MCF 10A (cell line): ENCODE measurements around the gene FIGN. TPM values are rescaled to one million over a fixed set of nuclear protein-coding genes. Genes with fewer than 3 reads are reported as not detected.
A peak's percentile ranks its signal among the peaks of the same experiment; 100 is the strongest.

Experiments
- BruUV-seq: library from RNA; stranded (reverse); fragments of 400-500 nt; replicated peaks from 2 replicates; lab custom pipeline; 2021; lab: Mats Ljungman, UMichigan
- CTCF ChIA-PET: fragments of 300-600 bp; sonication (Branson Sonifier 250); formaldehyde crosslinking; extraction: SDS; loops from one replicate; lab custom pipeline; 2021; ENCODE audit warnings: antibody characterized with exemption, inconsistent platforms; lab: Yijun Ruan, JAX
- POLR2A ChIA-PET: fragments of 300-600, 350-650 bp; sonication (Branson Sonifier 250); formaldehyde crosslinking; extraction: SDS; loops from one replicate; lab custom pipeline; 2020; ENCODE audit warnings: antibody characterized with exemption, inconsistent platforms; lab: Yijun Ruan, JAX
- DNase-seq: peaks from one replicate; pipeline ENCODE4 v3.0.0-alpha.2; 2018; ENCODE audit not compliant: unreplicated experiment
- H3K27ac Mint-ChIP-seq: one replicate; pipeline ENCODE4 v1.8.0; 2022; ENCODE audit warnings: mild to moderate bottlenecking, low read depth, mixed read lengths; ENCODE audit not compliant: unreplicated experiment
- H3K27me3 Mint-ChIP-seq: one replicate; pipeline ENCODE4 v1.8.0; 2022; ENCODE audit warnings: mixed read lengths; ENCODE audit not compliant: insufficient read depth, unreplicated experiment
- H3K36me3 Mint-ChIP-seq: one replicate; pipeline ENCODE4 v1.8.0; 2022; ENCODE audit warnings: mild to moderate bottlenecking, moderate library complexity, mixed read lengths; ENCODE audit not compliant: insufficient read depth, unreplicated experiment
- H3K4me1 Mint-ChIP-seq: one replicate; pipeline ENCODE4 v1.8.0; 2022; ENCODE audit warnings: mixed read lengths; ENCODE audit not compliant: insufficient read depth, unreplicated experiment
- H3K4me3 Mint-ChIP-seq: one replicate; pipeline ENCODE4 v1.8.0; 2022; ENCODE audit warnings: mild to moderate bottlenecking, moderate library complexity, mixed read lengths; ENCODE audit not compliant: unreplicated experiment
- H3K9me3 Mint-ChIP-seq: one replicate; pipeline ENCODE4 v1.8.0; 2022; ENCODE audit warnings: mixed read lengths; ENCODE audit not compliant: unreplicated experiment
- CTCF ChIP-seq: fragments of 200-600 bp; IDR thresholded peaks from one replicate; pipeline ENCODE4 v1.8.0; 2022; ENCODE audit warnings: antibody characterized with exemption, mild to moderate bottlenecking; ENCODE audit not compliant: unreplicated experiment
- intact Hi-C: fragments of 100-400 bp; cut with micrococcal nuclease; formaldehyde crosslinking; loops from 2 replicates; pipeline ENCODE4 v1.14.1; 2022
- total RNA-seq: library from RNA; stranded (reverse); gene quantifications from 2 replicates; pipeline ENCODE4 v1.2.3, GENCODE V29; 2022

Gene FIGN
- total RNA-seq, 1 experiment from 2014 or later, result 11.7 TPM

- TF ChIP-seq CTCF, result no peak
- peaks cover 7% of the 10 kb centered on the region for H3K36me3 Mint-ChIP-seq
- H3K27me3 Mint-ChIP-seq, result no peaks in the 10 kb centered on the region
- intact Hi-C loops, result loop anchor here (5.0 to 10.0 kb wide), 2 partner anchors 65 to 472 kb away; no protein-coding TSS in a partner anchor
- ChIA-PET POLR2A (interaction anchor here (0.6 to 1.3 kb wide), 5 partner anchors 62 to 357 kb away, joined by 3 read pairs; no protein-coding TSS in a partner anchor), CTCF (interaction anchor here (0.5 to 1.2 kb wide), 5 partner anchors 37 to 498 kb away, joined by 3 to 6 read pairs (median 3); no protein-coding TSS in a partner anchor)
- H3K4me1 Mint-ChIP-seq, result peaks cover 52% of the 10 kb centered on the region
- no peaks in the 10 kb centered on the region for H3K9me3 Mint-ChIP-seq
- H3K27ac Mint-ChIP-seq, result peak overlapping the region; percentile 95
- peak overlapping the region; percentile 15 for H3K4me3 Mint-ChIP-seq
- DNase-seq, result peak; percentile 89
- BruUV-seq, result TSS peak; percentile 25
These were observed 68.5 kb downstream of the FIGN start for GRCh38 chr2:163667064-163667887.

- ChIA-PET CTCF (no interaction called here), POLR2A (interaction anchor here (0.6 kb wide), 1 partner anchor 87 kb away, joined by 3 read pairs; no protein-coding TSS in a partner anchor)
- intact Hi-C loops, result loop anchor here (5.0 to 10.0 kb wide), 2 partner anchors 66 to 471 kb away; no protein-coding TSS in a partner anchor
- H3K9me3 Mint-ChIP-seq, result no peaks in the 10 kb centered on the region
- no peak for TF ChIP-seq CTCF
- H3K4me3 Mint-ChIP-seq, result peak overlapping the region; percentile 25
- peaks cover 55% of the 10 kb centered on the region for H3K4me1 Mint-ChIP-seq
- peak; percentile 41 for DNase-seq
- H3K27ac Mint-ChIP-seq, result peak overlapping the region; percentile 95
- no peaks in the 10 kb centered on the region for H3K27me3 Mint-ChIP-seq
- no TSS peak for BruUV-seq
- H3K36me3 Mint-ChIP-seq, result peaks cover 15% of the 10 kb centered on the region
These were observed 70.0 kb downstream of the FIGN start for GRCh38 chr2:163665817-163666216.

GRCh38 chr2:163665051-163665450 is 70.8 kb downstream of the FIGN start:
- Mint-ChIP-seq H3K27me3 (no peaks in the 10 kb centered on the region), H3K9me3 (no peaks in the 10 kb centered on the region), H3K4me1 (peaks cover 57% of the 10 kb centered on the region), H3K27ac (peak overlapping the region; percentile 95), H3K36me3 (peaks cover 15% of the 10 kb centered on the region), H3K4me3 (no peak overlapping the region)
- ChIA-PET POLR2A (interaction anchor here (1.1 to 1.6 kb wide), 3 partner anchors 12 to 70 kb away, joined by 3 to 7 read pairs (median 4); partner anchors contain the start of gene FIGN), CTCF (interaction anchor here (0.6 kb wide), 1 partner anchor 396 kb away, joined by 3 read pairs; no protein-coding TSS in a partner anchor)
- no TSS peak for BruUV-seq
- DNase-seq, result no peak
- intact Hi-C loops, result loop anchor here (5.0 to 10.0 kb wide), 2 partner anchors 67 to 470 kb away; no protein-coding TSS in a partner anchor
- no peak for TF ChIP-seq CTCF

- Mint-ChIP-seq H3K27ac (peak overlapping the region; percentile 95), H3K27me3 (no peaks in the 10 kb centered on the region), H3K36me3 (peaks cover 15% of the 10 kb centered on the region), H3K4me3 (no peak overlapping the region), H3K4me1 (peaks cover 60% of the 10 kb centered on the region), H3K9me3 (no peaks in the 10 kb centered on the region)
- intact Hi-C loops, result loop anchor here (5.0 to 10.0 kb wide), 2 partner anchors 68 to 470 kb away; no protein-coding TSS in a partner anchor
- no TSS peak for BruUV-seq
- DNase-seq, result peak; percentile 60
- POLR2A ChIA-PET, result interaction anchor here (0.7 to 1.6 kb wide), 5 partner anchors 9 to 183 kb away, joined by 3 to 7 read pairs (median 3); partner anchors contain the start of gene FIGN
- no peak for TF ChIP-seq CTCF
- CTCF ChIA-PET, result interaction anchor here (0.6 kb wide), 1 partner anchor 396 kb away, joined by 3 read pairs; no protein-coding TSS in a partner anchor
These were observed 71.2 kb downstream of the FIGN start for GRCh38 chr2:163664610-163665009.
